Adrenal gland (tissue), 5 donors: Measurements from ENCODE around the gene PARVB.

Experiments
- POLR2A ChIP-seq, 2 donors: fragments of 450-650 bp; IDR thresholded peaks; one replicate each; pipeline ENCODE4 v1.6.1; 2017; ENCODE audit warnings: antibody characterized with exemption in 2 of 2, mild to moderate bottlenecking in 2 of 2, moderate library complexity in 1 of 2
- TF ChIP-seq, protein P1 (sequence below), 6 experiments: fragments of 450-650 bp in 4 of 6; fragments of 200-600 bp in 2 of 6; sonication (generic) in 1 of 6; IDR thresholded peaks; 1 replicate in 5 of 6; 2 replicates in 1 of 6; pipeline versions ENCODE4 v1.5.1 to v1.8.0; 2016 to 2021; ENCODE audit warnings: antibody characterized with exemption in 6 of 6, mild to moderate bottlenecking in 2 of 6, moderate library complexity in 1 of 6
- donor health status: DM: no; HTN: no; CAD: no.

DNA sequence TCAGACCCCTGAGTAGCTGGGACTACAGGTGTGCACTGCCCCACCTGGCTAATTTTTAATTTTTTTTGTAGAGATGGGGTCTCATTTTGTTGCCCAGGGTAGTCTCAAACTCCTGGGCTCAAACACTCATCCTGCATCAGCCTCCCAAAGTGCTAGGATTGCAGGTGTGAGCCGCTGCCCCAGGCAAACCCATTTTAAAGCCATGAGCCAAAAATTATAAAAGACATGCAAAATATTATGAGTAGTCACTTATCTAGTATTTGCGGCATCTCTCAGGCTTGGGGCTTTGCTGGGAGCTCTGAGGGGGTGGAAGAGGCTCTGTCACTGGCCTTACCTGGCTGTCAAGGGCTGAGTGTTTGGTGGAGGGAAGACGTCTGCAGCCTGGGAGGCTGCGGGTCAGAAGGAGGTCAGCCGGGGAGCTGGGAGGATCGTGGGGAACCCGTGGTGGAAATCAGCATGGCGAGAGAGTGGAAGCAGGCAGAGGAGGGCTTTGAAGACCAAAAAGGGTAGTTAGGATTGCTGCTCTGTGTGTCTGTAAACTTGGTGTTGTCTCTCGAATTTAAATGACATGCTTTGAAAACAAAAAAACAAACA lies 87.6 kb downstream of the PARVB start:
- TF ChIP-seq POLR2A (IDR thresholded peaks at IDR 0.05), result no peak
- TF ChIP-seq, protein P1, sequence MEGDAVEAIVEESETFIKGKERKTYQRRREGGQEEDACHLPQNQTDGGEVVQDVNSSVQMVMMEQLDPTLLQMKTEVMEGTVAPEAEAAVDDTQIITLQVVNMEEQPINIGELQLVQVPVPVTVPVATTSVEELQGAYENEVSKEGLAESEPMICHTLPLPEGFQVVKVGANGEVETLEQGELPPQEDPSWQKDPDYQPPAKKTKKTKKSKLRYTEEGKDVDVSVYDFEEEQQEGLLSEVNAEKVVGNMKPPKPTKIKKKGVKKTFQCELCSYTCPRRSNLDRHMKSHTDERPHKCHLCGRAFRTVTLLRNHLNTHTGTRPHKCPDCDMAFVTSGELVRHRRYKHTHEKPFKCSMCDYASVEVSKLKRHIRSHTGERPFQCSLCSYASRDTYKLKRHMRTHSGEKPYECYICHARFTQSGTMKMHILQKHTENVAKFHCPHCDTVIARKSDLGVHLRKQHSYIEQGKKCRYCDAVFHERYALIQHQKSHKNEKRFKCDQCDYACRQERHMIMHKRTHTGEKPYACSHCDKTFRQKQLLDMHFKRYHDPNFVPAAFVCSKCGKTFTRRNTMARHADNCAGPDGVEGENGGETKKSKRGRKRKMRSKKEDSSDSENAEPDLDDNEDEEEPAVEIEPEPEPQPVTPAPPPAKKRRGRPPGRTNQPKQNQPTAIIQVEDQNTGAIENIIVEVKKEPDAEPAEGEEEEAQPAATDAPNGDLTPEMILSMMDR (IDR thresholded peaks at IDR 0.05), result no peak
